HG02571 (cell line): ENCODE data around the gene GGCT.
A peak's percentile ranks its signal among the peaks of the same experiment; 100 is the strongest.

Experiments
- ATAC-seq: cut with Tn5 transposase; IDR thresholded peaks from one replicate; pipeline ENCODE4 v1.9.1; 2021; ENCODE audit warnings: mild to moderate bottlenecking, moderate library complexity; ENCODE audit not compliant: unreplicated experiment

Gene GGCT

DNA sequence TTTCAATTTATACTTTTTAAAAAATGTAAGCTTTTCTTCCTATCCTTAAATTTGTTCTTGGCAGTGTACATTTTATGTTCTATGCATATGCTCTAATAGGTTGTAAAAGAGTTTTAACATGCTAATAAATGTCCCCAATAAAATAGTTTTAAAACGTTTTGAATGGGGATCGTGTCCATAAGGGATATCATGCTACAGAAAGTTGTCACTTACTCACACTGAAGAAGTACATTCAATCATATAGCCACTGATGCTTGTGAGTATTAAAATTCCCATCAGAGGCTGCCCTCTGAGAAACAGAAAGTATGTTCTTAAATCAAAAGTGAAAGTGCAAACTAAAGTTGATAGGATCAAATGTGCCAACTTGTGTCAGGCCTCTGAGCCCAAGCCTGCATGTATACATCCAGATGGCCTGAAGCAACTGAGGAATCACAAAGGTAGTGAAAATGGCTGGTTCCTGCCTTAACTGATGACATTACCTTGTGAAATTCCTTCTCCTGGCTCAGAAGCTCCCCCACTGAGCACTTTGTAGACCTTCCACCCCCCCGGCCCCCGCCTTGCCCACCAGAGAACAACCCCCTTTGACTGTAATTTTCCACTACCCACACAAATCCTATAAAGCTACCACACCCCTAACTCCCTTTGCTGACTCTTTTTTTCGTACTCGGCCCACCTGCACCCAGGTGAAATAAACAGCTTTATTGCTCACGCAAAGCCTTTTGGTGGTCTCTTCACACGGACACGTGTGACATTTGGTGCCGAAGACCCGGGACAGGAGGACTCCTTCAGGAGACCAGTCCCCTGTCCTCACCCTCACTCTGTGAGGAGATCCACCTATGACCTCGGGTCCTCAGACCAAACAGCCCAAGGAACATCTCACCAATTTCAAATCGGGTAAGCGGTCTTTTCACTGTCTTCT lies 25.2 kb downstream of the GGCT start:
- no peak for ATAC-seq

DNA sequence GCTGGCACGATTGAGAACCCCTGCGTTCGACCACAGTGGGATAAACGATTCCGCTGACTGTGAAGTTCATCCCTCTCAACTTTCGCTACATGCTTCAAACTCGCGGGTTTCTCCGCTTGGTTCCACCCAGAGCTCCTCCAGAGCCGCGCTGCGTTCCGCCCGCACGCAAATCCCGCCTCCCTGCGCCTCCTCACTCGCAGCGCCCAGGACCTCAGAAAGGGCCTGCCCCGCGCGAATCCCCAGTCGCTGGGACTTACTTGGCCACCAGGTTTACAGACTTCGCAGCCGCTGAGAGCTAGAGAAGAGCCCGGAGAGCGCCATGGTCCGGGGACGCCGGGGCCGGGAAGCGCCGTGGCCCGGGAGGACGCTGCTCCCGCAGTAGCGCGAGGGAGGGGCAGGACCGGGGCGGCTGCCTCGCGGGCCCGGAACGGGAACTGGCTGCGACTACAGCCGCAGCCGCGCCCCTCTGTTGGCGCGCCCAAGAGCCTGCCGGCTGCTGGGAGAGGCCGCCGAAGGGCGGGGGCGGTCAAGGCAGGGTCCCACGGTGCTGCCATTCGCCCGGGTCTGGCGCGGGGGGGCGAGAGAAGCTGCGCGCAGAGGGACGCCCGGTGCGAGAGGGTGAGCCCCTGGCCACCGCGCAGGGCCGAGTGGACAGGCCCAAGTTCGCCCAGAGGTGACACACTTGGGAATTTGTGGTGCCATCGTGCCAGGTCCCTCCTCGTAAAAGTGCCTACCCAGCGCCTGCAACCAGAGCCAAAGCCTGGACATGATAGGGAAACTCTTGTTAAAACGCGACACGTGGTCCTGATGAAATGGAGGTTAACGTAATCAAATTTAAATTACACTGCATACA lies 26.1 kb downstream of the GGCT start, which contains the start of gene NOD1:
Gene NOD1 (minus strand): TSS at position 436 of the 853 bp plus-strand sequence. CDS start 21,863 bp downstream, outside the sequence.
- ATAC-seq: peak; percentile 90

DNA sequence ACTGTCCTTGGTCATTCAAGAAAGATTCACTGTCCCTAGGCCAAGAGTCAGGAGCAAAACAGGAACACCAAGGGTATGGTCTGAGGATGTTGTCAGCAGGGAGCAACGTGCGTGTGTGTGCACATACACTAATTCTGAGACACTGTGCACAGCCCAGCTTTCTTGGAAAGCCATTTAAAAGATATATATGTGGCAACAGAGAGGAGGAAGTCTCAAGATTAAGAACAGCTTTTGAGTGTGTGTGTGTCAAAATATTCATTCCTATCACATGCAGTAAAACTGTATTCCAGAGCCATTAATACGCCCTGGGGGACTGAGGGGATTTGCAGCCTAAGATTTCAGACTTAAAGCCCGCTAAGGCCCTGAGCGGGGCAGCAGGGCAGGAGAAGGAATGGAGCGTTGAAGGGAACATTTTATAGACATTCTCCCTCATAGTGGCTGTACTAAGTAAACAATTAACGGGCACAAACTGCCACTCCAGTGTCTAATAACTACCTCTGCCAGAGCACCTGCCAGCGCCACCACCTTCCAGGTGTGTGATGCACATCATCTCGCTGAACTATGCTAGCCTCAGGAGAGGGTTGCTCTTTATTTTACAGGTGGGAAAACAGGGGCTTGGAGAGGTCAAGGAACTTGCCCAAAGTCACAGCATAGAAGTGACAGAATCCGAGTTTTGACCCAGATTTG lies 28.0 kb downstream of the GGCT start:
- ATAC-seq: no peak

DNA sequence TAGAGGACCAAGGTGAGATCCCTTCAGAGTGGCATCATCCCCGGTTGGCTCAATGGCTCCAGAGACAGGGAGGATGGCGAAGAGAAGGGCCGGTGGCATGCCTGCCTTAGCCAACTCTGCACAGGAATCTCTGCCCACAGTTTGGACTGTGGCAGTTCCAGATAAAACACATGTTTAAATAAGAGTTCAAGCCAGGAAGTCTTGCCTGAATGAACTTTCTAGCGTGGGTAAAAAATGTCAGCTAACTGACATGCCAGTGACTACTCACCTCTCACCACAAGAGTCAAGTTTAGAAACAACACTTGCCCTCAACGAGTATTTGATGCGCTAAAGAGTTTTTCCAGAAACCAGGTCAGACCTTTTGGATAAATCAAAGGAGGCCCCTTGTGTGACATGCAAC lies 29.0 kb downstream of the GGCT start:
- no peak for ATAC-seq

DNA sequence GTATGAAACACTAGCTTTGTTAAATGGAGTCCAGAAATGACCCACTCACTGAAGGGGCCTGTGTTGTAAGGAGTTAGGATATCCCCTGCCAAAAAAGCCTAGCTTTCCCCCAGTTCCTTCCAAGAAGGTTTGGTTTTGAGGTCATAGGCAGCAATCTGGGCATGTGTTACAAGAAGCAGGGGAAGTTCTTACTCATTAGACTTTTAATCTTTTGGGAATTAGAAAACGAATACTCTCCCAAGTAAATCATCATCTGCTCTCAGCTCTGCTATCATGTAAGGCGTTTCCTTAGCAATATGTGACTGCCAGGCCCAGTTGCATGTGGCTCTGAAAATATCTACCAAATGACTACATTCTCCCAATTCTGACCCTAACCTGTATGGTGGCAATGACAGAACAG lies 29.7 kb downstream of the GGCT start:
- ATAC-seq: no peak

DNA sequence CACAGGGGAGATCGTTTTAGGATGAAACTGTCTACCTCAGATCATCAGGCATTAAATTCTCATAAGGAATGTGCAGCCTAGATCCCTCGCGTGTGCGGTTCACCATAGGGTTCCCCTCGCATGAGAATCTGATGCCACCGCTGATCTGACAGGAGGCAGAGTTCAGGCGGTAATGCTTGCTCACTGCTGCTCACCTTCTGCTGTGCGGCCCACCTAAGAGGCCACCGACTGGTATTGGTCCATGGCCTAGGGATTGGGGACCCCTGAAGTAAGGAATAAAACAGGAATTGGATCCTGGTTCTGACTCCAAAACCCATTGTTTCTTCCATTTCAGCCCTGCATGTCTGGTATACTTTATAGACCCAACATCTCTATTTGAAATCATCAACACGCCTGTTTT lies 30.1 kb downstream of the GGCT start:
- no peak for ATAC-seq

DNA sequence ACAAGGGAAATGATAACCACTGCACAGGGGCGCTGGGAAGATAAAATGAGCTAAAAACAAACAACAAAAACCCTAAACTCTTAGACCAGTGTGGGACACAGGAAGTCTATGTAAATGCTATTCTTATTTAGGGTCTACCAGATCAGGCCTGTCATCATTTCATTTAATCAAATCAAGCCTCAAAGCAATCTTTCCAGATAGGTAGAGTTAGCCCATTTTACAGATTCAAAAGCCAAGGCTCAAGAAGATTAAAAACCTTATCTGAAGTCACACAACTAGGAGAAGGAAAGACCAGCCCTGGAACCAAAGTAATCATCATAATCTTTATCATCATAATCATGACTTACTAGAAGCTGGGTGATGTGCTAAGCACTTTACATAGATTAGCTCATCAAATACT lies 30.7 kb downstream of the GGCT start:
- ATAC-seq: no peak

DNA sequence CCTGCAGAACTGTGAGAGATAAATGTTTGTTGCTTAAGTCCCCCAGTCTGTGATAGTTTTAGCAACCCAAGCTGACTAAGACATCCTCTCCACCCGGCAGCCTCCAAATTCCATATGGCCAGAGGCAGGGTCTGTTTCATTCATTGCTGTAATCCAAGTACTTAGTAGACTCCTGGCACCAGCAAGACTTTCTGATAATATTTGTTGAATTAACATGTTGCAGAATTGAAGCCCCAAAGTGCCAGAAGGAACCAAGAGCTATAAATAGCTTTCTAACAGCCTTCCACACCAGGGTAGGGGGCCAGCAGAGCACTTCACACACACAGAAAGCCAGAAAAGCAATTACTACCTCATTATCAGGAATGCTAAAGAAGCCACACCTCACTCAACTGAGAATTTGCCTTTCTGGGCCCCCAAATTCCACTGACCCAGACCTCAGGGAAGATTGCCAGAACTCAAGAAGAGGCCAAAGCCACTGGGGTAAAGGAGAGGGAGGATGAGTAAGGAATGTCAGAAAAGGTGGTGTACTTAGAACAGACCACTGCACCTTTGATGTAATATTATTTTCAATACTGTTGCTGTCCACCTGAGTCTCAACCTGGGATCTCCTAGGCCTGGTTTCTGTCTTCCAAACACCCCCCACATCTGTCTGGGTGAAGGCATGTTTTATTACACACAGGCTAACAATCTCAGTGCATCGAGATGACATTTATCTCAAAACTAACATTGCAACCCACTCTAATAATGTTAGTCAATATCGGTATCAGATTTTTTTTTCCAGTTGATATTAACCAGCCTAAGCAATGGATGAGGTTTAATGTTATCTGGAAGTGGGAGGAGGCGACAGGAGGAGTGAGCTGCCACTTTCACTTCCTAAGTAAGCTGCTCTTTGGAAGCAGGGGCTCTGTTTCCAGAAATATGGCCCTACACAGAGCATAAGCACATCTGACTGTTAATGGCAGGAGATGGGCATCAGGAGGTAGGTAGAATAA lies 31.5 kb downstream of the GGCT start:
- no peak for ATAC-seq

DNA sequence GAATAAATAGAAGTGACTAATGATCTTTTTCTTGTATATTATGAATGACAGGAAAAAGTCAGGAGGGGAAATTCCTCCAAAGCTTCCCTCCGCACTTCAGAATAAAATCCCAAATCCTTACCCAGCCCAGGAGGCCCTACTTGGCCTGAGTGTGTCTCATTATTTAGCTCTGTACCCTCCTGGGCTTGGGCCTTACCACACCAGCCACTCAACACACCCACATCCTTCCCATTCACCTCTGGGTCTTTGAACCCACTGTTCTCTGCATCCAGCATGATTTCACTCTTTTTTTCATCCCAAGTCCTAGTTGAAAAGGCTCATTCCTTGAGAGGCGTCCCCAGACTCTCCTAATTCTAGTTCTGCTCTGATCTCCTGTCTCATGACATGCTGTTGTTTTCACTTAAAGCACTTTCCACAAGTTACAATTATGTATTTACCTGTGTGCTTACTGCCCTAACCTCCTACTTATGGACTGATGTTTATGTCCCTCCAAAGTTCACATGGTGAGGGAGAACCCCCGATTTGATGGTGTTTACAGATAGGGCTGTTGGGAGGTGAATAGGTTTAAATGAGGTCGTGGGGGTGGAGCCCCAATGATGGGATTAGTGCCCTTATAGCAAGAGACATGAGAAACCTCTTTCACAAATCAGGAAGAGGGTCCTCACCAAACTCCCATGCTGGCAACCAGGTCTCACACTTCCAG lies 32.4 kb downstream of the GGCT start:
- no peak for ATAC-seq

DNA sequence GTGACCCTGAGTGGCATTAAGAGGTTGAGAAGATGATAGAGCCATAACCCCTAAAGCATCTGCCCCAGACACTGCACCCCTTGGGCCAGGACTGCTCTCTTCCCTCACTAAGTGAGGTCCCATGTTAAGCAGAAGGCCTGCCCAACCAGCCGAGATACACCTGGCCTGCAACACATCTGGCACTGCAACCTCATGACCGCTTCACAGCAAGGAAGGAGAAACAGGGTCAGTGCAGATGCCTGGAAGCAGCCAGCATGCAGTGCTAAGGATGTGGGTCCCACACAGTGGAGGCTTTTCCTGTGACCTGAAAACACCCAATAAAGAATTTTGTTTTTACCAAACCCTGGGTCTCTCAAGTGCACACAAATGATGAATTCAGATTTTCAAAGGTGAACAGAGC lies 33.4 kb downstream of the GGCT start:
- no peak for ATAC-seq

DNA sequence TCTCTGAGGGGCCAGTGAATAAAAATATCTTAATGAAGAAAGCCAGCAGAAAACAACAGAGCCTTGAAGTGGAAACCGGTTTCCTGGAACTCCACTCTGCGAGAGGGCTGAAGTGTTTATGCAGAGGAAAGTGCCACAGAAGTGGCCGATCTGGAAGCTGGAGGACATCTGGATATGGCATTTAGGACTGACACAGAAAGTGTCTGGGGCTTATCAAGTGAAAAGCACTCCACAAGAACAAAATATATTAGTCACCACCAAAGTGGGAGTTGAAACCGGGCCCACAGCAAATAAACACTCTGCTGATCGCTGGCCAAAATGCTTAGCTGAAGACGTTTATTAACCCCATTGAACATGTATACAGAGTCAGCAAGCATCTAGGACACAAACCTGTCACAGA lies 33.9 kb downstream of the GGCT start:
- ATAC-seq: no peak

DNA sequence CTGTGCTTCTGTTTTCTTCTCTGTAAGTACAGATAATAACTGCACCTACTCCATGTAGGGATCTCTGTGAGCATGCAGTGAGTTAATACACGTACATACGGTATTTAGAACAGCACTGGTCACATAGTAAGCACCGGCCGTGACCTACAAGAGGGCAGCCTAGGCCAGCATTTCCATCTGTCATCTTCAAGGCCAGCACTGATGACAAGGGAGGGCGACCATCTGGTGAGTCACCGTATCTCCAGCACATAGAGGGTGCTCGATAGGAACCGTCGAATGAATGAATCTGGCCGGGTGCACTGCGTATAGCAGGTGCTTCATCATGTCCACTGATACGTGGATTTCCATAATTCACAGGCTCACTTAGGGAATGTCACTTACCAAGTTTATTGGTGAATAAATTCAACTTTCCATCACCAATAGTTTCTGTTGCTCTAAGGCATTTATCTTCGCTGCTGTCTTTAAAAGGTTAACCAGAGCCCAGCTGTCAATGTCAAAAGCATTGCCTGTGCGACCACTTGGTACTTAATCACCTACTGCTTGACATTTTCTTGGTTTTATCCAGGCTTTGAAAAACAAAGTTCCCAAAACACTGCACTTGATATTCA lies 34.4 kb downstream of the GGCT start:
- ATAC-seq: no peak

DNA sequence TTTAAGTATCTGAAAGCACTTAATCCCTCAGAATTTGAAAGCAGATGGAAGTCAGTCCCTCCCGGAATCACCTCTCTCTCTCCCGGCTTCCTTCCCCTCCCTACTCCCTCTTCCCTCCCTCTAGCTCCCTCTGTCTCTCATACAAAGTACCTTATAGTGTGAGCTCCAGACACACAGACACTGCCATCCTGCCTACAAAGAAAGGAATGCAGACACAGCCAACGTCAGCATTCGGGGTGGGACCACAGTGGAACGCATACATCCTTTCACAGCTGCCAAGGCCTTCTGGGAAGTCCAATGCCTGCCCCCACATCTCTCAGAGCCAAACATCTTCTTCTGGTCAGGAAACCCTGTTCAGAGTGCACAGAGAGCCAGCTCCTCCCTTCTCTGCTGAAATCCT lies 35.3 kb downstream of the GGCT start:
- ATAC-seq: no peak

DNA sequence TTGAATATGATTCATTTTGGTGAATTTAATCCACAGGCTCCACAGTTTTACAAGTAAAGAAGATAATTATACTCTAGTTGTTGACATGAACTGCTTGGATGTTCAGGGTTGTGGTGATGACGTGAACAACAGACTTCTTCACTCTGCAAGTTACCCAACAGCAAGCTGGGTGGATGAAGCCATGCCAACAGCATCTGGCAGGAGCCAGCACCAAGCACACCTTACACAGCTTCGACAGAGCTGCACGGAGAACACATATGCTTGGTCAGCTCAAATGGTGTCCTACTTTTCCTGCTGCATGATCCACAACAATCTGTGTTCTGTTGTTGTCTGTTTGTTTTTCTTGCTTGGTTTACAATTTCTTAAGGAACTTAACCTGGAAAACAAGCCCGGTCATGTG lies 35.8 kb downstream of the GGCT start:
- ATAC-seq: no peak

DNA sequence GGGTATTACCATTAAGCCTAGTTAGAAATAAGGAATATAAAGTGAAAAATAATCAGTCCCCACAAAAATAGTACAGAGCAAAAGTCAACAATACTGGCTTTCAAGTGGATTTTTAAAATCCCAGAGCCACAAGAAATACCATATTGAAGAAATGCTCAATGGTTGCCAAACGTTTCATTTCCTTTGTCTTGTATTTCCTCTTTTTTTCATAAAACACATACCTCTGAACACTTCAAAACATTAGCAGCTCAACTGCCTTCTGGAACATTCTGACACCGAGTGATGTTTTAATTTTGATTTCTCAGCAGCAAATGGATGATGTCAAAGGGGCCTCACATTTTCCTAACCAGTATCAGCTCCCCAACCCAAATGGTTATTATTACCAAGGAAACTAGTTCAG lies 36.6 kb downstream of the GGCT start:
- no peak for ATAC-seq

DNA sequence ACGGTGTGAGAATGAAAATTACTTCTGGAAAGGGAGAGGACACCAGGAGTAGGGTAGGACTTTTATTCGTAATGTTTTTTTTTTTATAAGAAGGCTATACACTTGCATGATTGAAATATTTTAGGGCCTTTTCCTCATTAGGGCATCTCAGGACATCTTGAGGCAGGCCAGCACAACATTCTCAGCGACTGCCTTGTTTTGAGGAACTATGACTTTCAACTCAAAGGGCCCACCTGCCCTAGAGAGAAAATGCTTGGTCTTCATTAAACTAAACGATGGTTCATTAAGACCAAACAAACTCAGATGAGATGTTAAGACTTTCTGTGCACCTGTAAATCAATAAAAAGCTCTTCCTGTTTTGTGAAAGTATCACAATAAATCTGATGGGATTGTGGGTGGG lies 37.4 kb downstream of the GGCT start:
- ATAC-seq: no peak

DNA sequence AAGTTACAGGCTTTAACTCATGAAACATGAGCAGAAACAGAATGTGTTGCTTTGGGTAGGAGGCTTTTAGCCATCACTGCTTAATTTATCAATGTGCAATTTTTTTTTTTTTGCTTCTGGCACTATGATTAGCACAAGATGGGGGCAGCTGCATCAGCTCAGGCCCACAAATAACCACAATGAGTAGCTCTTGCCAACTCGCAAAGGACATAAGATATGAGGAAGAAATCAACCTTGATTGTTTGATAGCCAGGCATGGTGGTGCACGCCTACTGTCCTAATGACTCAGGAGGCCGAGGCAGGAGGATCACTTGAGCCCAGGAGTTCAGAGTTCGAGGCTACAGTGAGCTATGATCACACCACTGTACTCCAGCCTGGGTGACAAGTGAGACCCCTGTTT lies 38.4 kb downstream of the GGCT start:
- no peak for ATAC-seq

DNA sequence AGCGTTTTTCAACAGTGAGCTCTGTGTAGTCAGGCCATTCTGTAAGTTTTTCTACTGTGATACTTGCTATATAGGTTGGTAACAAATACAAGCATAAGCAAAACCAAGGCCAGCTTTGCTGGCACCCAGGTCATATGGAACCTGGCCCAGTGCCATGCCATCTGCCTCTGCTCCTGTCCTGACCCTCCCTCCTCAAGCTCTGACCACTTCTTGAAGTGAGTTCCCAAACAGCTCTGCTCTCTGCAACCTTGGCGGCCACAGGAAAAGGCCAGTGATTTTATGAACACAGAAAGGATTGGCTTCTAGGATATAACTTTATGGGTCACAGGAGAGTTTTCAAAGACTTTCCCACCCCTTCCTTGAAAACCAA lies 38.8 kb downstream of the GGCT start:
- no peak for ATAC-seq
